ENCODE data around the gene CDC42BPG.

Gene CDC42BPG

DNA sequence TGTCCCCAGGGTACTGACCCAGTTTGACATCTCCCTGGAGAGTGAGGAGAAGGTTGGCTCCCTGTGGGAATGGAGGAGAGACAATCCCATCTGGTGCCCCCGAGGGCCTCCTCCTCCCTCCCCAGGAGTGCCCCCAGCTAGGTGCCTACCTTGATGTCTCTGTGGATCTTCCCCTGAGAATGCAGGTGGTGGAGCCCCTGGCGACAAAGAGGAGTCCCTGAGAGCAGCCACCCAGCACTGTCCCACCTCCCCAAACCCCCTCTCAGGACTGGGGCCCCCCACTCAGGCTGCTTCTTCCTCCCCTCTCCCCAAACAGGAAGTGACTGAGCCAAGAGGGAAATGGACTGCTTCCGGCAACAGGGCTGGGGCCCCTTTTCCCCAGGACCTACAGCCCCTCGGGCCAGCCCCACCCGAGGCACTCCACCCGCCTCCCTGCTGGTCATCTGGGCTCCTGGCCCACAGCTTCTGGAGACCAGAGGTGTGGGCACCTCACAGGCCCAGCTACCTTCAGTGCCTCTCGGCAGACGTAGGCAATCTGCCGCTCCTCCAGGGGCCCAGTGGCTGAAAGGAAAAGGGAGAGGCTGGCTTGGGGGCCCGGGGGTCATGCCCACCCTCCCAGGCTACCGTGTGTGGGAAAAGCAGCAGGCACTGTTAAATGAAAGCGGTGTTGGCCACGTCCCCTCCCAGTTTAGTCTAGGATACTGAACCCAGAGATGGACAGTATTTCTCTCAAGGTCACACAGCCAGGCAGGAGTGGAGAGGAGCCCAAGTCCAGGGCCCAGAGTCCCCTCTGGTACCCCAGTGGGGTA is 42.7 kb downstream of the CDC42BPG start:
- 0 out of 2 replicates have a peak, but pooled peaks cover 4% of the 10 kb centered on the region for H4K20me1 ChIP-seq
- peak overlapping the region; percentile 73 for H3K4me3 ChIP-seq
- H3K9me3 ChIP-seq = no peaks in the 10 kb centered on the region
- no peaks in the 10 kb centered on the region for H3K27me3 ChIP-seq
- H3K4me1 ChIP-seq = peaks cover 74% of the 10 kb centered on the region
- H3K4me2 ChIP-seq = peak overlapping the region; percentile 100
- peak overlapping the region; percentile 89 for H3K27ac ChIP-seq
- peaks cover 43% of the 10 kb centered on the region for H3K36me3 ChIP-seq
- peak overlapping the region; percentile 75 for H3K9ac ChIP-seq
- TF ChIP-seq Cebpa-rat (IDR thresholded peaks at IDR 0.05) = no peak

DNA sequence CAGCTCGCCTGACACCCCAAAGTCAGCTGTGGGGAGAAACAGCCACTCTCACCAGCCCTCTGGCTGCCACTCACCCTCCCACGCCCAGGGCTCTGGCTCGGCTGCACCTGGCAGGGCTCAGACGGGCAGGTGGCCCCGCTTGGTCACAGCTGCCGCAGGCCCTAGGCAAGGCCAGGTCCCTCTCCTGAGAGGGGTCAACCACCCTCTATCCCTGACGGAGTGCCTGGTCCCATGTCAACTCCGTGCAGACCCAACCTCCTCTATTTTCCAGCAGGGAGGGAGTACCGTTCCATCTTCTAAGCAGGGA is 43.3 kb downstream of the CDC42BPG start:
- no peak for TF ChIP-seq Cebpa-rat (IDR thresholded peaks at IDR 0.05)
- Histone ChIP-seq H3K36me3 (peaks cover 43% of the 10 kb centered on the region), H3K27me3 (no peaks in the 10 kb centered on the region), H3K4me2 (peak overlapping the region; percentile 100), H3K4me1 (peaks cover 80% of the 10 kb centered on the region), H3K27ac (peak overlapping the region; percentile 89), H3K9me3 (no peaks in the 10 kb centered on the region), H3K4me3 (peak overlapping the region; percentile 73), H4K20me1 (0 out of 2 replicates have a peak, but pooled peaks cover 4% of the 10 kb centered on the region), H3K9ac (peak overlapping the region; percentile 75)

DNA sequence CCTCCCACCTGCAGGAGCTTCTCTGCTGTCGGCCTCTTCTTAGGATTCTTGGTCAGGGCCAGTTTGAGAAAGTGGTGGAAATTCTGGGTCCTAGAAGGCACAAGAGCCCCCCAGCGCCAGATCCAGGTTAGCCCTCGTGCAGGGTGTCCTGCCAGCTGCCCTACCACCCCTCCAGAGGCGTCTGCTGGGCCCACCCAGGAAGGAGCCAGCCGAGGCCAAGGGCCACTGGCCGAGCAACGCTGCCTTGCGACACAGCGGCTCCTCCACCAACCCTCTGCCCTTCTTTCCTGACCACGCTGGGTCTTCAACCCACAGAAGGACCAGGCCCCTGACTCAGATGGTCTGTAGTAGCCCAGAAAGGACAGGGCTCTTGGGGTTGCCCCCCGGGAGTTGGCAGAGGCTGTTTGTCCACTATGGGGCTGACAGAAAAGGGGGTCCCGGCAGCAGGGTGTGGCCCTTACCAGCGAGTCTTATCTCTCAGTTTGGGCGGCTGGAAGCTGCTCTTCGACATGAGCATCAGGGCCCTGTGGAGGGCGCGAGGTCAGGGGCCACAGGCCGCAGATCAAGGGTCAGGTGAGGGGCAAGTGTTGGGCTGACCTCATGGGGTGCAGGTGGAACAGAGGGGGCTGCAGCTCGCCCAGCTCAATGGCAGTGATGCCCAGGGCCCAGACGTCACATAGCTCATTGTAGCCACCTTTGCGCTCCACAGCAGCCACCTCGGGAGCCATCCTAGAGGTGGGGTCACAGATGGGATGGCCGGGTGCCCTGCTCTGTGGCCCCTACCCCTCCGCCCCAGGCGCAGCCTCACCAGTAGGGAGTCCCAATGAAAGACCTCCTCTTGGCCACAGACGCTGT is 43.9 kb downstream of the CDC42BPG start:
- Histone ChIP-seq H3K4me1 (peaks cover 86% of the 10 kb centered on the region), H4K20me1 (0 out of 2 replicates have a peak, but pooled peaks cover 4% of the 10 kb centered on the region), H3K27me3 (no peaks in the 10 kb centered on the region), H3K4me2 (peak overlapping the region; percentile 100), H3K9ac (peak overlapping the region; percentile 75), H3K36me3 (peaks cover 43% of the 10 kb centered on the region), H3K4me3 (peak overlapping the region; percentile 73), H3K27ac (peak overlapping the region; percentile 89), H3K9me3 (no peaks in the 10 kb centered on the region)
- TF ChIP-seq Cebpa-rat (IDR thresholded peaks at IDR 0.05) = no peak

DNA sequence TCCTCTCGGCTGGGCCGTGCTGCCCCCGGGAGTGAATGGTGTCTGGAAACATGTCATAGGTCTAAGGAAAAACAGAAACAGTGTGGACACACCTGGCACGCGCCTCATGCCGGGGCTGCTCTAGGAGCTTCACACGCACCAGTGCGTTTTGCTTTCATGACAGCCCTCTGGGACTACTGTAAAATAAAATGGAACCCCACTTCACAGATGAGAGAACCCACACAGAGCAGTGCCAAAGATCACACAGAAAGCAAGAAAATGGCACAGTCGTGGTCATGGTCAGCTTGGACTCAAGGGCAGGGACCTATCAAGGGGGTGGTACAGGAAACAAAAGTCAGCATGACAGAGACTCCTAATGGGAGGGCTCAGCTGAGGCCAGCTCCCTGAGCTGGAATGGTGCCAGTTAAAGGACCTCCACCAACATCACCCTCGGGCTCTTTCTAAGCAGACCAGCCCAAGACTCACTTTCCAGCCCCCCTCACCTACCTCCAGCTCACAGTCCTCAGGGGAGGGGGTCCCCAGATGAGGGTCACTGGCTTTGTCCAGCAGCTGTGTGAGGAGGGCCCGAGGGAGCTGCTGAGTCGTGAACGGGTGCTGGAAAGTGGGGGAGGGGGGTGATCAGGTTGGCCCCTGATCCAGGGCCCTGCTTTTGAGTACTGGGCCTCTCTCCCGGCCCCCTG is 44.7 kb downstream of the CDC42BPG start:
- TF ChIP-seq Cebpa-rat (IDR thresholded peaks at IDR 0.05) = no peak
- Histone ChIP-seq H3K4me1 (peaks cover 91% of the 10 kb centered on the region), H3K27ac (peak overlapping the region; percentile 89), H3K27me3 (no peaks in the 10 kb centered on the region), H3K9ac (peak overlapping the region; percentile 75), H4K20me1 (0 out of 2 replicates have a peak, but pooled peaks cover 4% of the 10 kb centered on the region), H3K36me3 (peaks cover 35% of the 10 kb centered on the region), H3K4me3 (peak overlapping the region; percentile 73), H3K9me3 (no peaks in the 10 kb centered on the region), H3K4me2 (peak overlapping the region; percentile 100)

DNA sequence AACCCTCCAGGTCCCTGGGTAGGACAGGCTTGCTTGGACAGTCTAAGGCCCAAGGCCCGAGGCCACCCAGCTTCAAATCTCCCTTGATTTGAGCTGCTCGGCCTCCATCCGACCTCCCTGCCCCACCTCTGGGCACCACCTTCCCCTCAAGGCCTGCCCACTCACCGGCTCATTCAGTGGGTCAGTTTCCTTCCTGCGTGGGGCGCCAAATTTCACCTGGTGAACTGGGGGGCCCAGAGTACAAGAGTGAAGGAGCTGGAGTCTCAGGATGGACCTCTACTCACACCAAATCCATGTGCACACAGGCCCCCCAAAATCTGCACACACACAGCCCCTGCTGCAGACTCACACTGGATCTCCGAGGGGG is 45.2 kb downstream of the CDC42BPG start:
- no peaks in the 10 kb centered on the region for H3K27me3 ChIP-seq
- H3K4me2 ChIP-seq = peak overlapping the region; percentile 100
- H3K9me3 ChIP-seq = no peaks in the 10 kb centered on the region
- peak overlapping the region; percentile 73 for H3K4me3 ChIP-seq
- H3K4me1 ChIP-seq = peaks cover 91% of the 10 kb centered on the region
- peak overlapping the region; percentile 89 for H3K27ac ChIP-seq
- no peaks in the 10 kb centered on the region for H4K20me1 ChIP-seq
- no peak for TF ChIP-seq Cebpa-rat (IDR thresholded peaks at IDR 0.05)
- peak overlapping the region; percentile 15; the same call in 1 of the 2 replicates for H3K9ac ChIP-seq
- H3K36me3 ChIP-seq = peaks cover 30% of the 10 kb centered on the region

DNA sequence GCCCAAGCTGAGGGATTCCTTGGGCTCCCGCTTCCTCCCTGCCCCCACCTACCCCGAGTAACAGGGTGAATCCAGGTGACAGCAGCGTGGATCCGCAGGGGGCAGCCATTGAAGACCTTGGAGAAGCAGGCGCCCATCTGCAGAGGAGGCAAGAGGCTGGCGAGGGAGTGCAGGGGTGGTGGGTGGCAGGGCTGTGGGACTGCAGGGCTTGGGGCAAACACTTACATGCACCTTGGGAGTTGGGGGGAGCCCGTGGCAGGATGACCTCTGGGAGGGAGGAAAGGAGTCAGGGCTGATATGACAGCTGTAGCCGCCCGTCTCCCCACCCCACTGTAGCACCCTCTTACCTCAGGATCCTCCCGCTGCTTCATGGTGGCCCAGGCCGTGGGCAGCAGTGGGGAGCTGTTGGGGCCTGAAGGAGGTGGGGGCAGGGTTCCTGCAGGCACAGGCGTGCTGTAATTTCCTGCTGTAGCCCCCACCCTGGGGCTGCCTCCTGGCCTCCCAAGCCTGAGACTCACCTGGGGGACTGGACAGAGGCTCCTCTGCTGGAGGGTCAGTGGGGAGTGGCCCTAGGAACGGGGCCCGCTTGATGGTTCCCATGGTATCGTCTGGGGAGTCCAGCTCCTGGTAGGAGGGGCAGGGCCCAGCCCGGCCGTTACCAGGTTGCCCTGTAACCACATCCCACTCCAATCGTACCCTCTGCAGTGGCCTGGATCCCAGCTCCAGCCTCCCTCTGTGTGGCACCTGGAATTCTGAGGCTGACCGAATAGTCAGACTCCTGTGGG is 47.5 kb downstream of the CDC42BPG start:
- Histone ChIP-seq H3K4me1 (peaks cover 93% of the 10 kb centered on the region), H4K20me1 (no peaks in the 10 kb centered on the region), H3K9me3 (no peaks in the 10 kb centered on the region), H3K4me3 (no peak overlapping the region), H3K9ac (no peak overlapping the region), H3K27me3 (no peaks in the 10 kb centered on the region), H3K36me3 (peaks cover 32% of the 10 kb centered on the region), H3K27ac (peak overlapping the region; percentile 18; the same call in 1 of the 2 replicates), H3K4me2 (peak overlapping the region; percentile 24)
- TF ChIP-seq Cebpa-rat (IDR thresholded peaks at IDR 0.05) = no peak

DNA sequence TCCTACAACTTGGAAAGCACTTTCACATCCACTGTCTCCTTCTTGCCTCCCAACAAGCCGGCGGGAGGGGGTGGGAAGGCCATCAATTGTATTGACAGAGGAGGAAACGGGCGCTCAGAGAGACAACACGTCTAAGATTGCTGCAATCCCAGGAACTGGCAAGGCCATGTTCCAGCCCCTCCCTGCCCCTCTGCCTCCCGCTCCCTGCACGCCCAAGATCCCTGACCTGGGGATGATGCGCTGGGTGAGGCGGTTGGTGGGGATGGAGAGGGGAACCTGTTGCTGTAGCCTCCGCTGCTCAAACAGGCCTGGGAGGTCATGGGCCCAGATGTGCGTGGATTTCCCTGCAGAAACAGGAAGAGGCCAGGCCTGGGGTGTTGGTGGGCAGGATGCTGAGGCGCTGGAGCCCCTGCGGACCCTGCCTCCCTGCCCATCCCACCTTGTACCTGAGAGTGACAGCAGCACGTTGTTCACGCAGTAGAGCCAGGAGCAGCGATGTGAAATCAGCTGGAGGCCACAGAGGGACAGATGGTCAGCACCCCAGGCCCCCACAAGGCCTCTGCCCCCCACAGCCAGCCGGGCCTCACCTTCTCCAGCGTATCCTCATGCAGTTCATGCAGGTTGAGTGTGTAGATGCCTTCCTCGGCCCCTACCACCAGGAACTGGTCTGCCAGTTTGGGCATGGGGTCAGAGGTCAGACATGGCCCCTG is 48.3 kb downstream of the CDC42BPG start:
- peaks cover 39% of the 10 kb centered on the region for H3K36me3 ChIP-seq
- H3K4me2 ChIP-seq = peak overlapping the region; percentile 24
- no peak overlapping the region for H3K4me3 ChIP-seq
- no peaks in the 10 kb centered on the region for H3K9me3 ChIP-seq
- H3K27me3 ChIP-seq = no peaks in the 10 kb centered on the region
- peak overlapping the region; percentile 18; the same call in 1 of the 2 replicates for H3K27ac ChIP-seq
- no peaks in the 10 kb centered on the region for H4K20me1 ChIP-seq
- no peak overlapping the region for H3K9ac ChIP-seq
- TF ChIP-seq Cebpa-rat (IDR thresholded peaks at IDR 0.05) = no peak
- H3K4me1 ChIP-seq = peaks cover 86% of the 10 kb centered on the region

DNA sequence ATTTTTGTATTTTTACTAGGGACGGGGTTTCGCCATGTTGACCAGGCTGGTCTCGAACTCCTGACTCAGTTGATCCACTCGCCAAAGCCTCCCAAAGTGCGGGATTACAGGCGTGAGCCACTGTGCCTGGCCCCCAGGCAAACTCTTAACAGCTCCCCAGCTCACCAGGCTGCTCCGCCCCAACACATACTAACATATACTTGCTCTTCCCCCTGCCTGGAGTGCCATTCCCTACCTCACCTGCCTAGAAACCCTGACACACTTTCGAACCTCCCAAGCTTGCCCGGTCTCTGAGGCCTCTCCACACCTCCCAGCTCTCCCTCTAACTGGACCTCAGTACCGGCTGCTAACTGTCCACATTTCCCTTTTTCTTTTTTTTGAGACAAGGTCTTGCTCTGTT is 49.9 kb downstream of the CDC42BPG start:
- TF ChIP-seq Cebpa-rat (IDR thresholded peaks at IDR 0.05) = no peak
- H3K4me1 ChIP-seq = peaks cover 69% of the 10 kb centered on the region
- no peak overlapping the region for H3K9ac ChIP-seq
- peak overlapping the region; percentile 85 for H3K4me2 ChIP-seq
- peaks cover 56% of the 10 kb centered on the region for H3K36me3 ChIP-seq
- no peaks in the 10 kb centered on the region for H3K9me3 ChIP-seq
- no peak overlapping the region for H3K4me3 ChIP-seq
- no peaks in the 10 kb centered on the region for H4K20me1 ChIP-seq
- H3K27ac ChIP-seq = peak overlapping the region; percentile 15; the same call in 1 of the 2 replicates
- H3K27me3 ChIP-seq = no peaks in the 10 kb centered on the region
